NOMO-1 (cell line): ENCODE measurements around the gene OFD1.

Experiments
- DNase-seq, 2 experiments: peaks; one replicate each; lab custom pipeline; 2025; ENCODE audit not compliant: unreplicated experiment in 2 of 2; lab: John Stamatoyannopoulos, UW

OFD1 gene

GRCh38 chrX:13750204-13750603 is 15.7 kb downstream of the OFD1 start:
- DNase-seq = peak; percentile 46 to 68

GRCh38 chrX:13750812-13751211 is 16.3 kb downstream of the OFD1 start:
- peak in 1 of 2 experiments; percentile 21 for DNase-seq

DNA sequence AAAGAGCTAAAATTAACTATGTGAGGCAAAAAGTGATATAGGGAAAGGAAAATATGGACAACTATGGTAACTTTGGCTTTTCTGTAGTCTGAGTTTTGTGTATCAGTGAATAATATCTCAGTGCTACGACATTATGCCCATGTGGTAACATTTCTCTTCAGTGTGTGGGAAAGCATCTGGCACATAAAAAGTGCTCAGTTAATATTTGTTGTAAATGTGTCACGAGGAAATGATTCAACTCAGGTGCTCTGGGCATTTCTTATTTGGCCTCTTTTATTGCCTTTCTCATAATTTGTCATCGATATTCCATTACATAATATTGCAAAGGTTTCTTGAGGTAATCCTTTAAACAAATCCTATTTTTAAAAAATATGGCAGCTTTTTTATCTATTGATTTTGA is 17.6 kb downstream of the OFD1 start:
- no peak for DNase-seq

- DNase-seq = peak; percentile 81 to 90
Observed at GRCh38 chrX:13752646-13753045, 18.1 kb downstream of the OFD1 start.

GRCh38 chrX:13754765-13755164 is 20.2 kb downstream of the OFD1 start:
- DNase-seq = peak; percentile 83 to 97

GRCh38 chrX:13755254-13755653 is 20.7 kb downstream of the OFD1 start:
- peak in 1 of 2 experiments; percentile 45 for DNase-seq

GRCh38 chrX:13756381-13756780 is 21.8 kb downstream of the OFD1 start:
- DNase-seq = no peak

DNA sequence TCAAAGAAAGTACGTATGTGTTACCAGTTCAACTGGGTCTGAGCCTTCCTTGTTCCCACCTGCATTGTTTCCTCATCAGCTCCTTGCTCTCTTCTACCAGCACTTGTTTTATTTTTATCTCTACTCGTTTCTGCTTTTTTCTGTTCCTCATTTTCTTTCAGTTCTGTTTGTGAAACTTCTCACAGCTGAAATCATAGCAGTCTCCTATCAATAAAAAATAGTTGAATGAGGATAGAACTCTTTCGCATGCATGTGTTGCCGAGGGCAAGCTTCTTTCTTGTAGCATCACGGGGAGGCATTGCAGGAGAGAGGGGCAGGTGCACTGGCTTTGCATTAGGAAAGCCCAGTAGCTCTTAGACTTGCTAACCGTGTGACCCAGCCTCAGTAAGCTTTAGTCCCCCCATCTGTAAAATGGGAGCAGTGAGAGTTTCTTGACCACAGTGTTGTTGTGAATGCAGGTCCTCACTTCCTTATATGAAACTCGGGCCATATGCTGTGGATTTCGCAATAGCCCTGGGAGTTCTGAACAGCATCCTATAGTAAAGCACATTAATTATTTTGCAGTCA is 24.7 kb downstream of the OFD1 start:
- DNase-seq = peak; percentile 69 to 97

DNA sequence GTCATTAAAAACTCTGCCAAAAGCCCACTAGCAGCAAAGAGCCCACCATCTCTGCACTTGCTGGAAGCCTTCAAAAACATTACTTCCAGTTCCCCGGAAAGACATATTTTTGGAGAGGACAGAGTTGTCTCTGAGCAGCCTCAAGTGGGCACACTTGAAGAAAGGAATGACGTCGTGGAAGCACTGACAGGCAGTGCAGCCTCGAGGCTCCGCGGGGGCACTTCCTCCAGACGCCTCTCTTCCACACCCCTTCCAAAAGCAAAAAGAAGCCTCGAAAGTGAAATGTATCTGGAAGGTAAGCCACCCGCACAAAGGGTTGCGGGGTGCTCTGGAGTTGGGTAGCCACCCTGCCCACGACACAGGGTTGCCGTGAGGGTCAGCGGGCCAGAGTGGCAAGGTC is 25.9 kb downstream of the OFD1 start:
- no peak for DNase-seq

DNA sequence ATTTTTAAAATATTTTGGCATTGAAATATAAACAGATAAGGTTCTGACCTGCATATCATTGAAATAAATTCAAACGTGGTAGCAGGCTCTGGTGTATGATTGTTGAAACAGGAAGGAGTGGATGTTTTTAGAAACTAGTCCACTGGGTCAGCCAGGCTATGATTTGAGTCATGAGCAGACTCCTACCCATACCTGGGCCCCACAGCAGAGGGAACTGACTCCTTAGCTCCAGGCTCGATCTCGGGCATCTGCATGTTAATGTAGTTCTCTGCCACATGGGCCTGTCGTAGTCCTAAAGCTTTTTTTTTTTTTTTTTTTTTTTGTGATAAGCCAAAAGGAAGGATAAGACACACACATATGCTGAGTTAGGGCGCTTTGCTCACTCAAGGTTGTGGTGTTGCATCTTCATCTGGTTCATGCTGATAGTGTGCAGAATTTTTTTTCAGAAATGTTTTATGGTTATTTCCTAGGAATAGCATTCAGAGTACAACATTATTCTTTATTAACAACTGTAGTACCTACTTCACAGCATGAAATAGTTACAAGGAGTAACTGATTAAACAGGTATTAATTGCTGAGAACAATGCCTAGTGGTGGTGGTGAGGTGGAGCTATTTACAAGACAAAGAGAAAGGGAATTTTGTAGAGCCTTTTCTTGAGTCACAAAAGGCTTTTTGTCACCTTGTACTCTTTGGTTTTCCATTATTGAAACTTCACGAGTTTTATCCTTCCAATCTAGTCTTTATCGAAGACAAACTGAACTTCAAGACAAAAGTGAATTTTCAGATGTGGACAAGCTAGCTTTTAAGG is 27.3 kb downstream of the OFD1 start:
- peak; percentile 60 to 78 for DNase-seq

- no peak for DNase-seq
Observed at GRCh38 chrX:13763489-13763888, 28.9 kb downstream of the OFD1 start.

- DNase-seq = peak in 1 of 2 experiments; percentile 59
Observed at GRCh38 chrX:13764281-13764680, 29.7 kb downstream of the OFD1 start.

DNA sequence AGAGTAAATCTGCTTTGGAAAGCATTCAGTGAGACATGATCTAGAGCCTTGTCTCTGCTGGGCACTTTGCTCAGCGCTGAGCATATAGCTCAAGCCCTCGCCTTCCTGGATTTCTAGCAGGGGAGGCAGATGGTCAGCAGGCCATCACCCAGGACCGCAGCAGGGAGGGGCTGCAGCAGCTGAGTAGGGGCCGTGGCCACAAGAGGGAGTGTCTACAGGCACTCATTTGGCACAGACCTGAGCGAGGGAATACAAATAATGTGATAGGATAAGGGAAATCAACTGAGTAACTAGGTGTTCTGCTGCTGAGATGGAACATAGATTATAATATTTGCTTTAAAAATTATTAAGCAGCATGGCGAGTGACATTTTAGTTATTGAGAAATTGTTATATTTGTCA is 30.2 kb downstream of the OFD1 start:
- DNase-seq = no peak

GRCh38 chrX:13768939-13769338 is 34.4 kb downstream of the OFD1 start:
- no peak for DNase-seq

- no peak for DNase-seq
Observed at GRCh38 chrX:13770013-13770535, 35.5 kb downstream of the OFD1 start.

DNA sequence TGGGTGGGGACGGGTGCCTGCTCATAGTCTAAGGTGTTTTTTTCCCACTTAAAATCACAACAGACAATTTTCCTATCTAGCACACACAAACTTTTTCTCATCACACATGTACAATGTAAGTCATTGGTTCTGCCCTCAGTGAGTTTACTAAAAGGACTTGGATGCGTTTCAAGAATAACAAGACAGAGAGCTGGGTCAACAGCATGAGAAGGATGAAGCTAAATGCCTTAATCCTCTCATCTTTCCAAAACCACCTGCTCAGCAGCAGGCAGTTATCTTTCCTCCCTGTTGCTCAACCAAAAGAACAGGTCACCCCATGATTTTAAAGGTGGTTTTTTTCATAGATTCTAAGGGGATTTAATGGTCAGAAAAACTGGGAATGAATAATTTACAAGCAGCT is 40.1 kb downstream of the OFD1 start:
- no peak for DNase-seq

GRCh38 chrX:13775837-13776236 is 41.3 kb downstream of the OFD1 start:
- DNase-seq = no peak

GRCh38 chrX:13776387-13776786 is 41.8 kb downstream of the OFD1 start:
- DNase-seq = no peak

GRCh38 chrX:13778916-13779315 is 44.4 kb downstream of the OFD1 start:
- no peak for DNase-seq

- DNase-seq = no peak
Observed at GRCh38 chrX:13780868-13781427, 46.4 kb downstream of the OFD1 start.

- no peak for DNase-seq
Observed at GRCh38 chrX:13786048-13786447, 51.5 kb downstream of the OFD1 start.
